Heart left ventricle (tissue), 13 donors: ENCODE results near the gene CERCAM.

Experiments used
- CTCF ChIP-seq, 12 donors: fragments of 200-600 bp; sonication (generic) in 4 of 12; IDR thresholded peaks; one replicate each; pipeline versions ENCODE4 v1.5.0 to v1.8.0; 2018 to 2022; ENCODE audit warnings: antibody characterized with exemption in 12 of 12, mild to moderate bottlenecking in 5 of 12
- POLR2A ChIP-seq, 2 donors: fragments of 450-650 bp; IDR thresholded peaks; one replicate each; pipeline ENCODE4 v1.6.1; 2017; ENCODE audit warnings: antibody characterized with exemption in 2 of 2, mild to moderate bottlenecking in 2 of 2, moderate library complexity in 2 of 2
- donor health status: ischemic (EF 13 %, LVEDD 7.1; RV severe dilation, severe dysfunction).
- donor health status: DM: no; HTN: yes; CAD: no.
- donor health status: DM: no; HTN: no; CAD: no.
- donor health status: ischemic (EF 25% LVEDD 6.9; RV normal size, moderate dysfunction).
- donor health status: ischemic (EF 25% LVEDD 5.7; RV mildly dilated, moderate dysfunction).
- donor health status: ischemic (EF 35%, LVEDD 5.7; RV mildly dilated, moderate dysfunction).
- donor health status: nonischemic (EF 11% LVEDD 7.7; RV severe dilation, severe dysfunction).
- donor health status: DM: yes; HTN: yes; CAD: no.
- donor health status: PGD.
- donor health status: ischemic (EF 29% LVEDD 5.4; RV normal size, mild dysfunction).
- donor health status: nonischemic (EF 23%, LVEDD 6.1; RV moderate dilation, normal function).

- TF ChIP-seq POLR2A (IDR thresholded peaks at IDR 0.05) = no peak
- TF ChIP-seq CTCF (IDR thresholded peaks at IDR 0.05) = no peak
These were observed 16.1 kb upstream of the CERCAM start for GRCh38 chr9:128404560-128404959.
